GM12878 (cell line): ENCODE measurements around the gene PHF2. TPM values are rescaled to one million over a fixed set of nuclear protein-coding genes. Genes with fewer than 3 reads are reported as not detected.

Experiments
- ATAC-seq: fragments of 200-7000 bp; cut with Tn5 transposase; 3 replicates; pipeline ENCODE4 v1.9.1; 2020; ENCODE audit warnings: mild to moderate bottlenecking, moderate library complexity
- BruUV-seq: library from RNA; stranded (reverse); fragments of 400-500 nt; replicated peaks from 2 replicates; lab custom pipeline; 2021; lab: Mats Ljungman, UMichigan
- CTCF ChIA-PET: fragments of 300-600 bp; sonication (Branson Sonifier 250); formaldehyde crosslinking; extraction: SDS; loops from one replicate; lab custom pipeline; 2021; ENCODE audit warnings: inconsistent platforms; lab: Yijun Ruan, JAX
- POLR2A ChIA-PET: fragments of 350-600 bp; formaldehyde crosslinking; extraction: SDS; loops from one replicate; lab custom pipeline; 2021; ENCODE audit warnings: inconsistent platforms; lab: Charles Lee
- RAD21 ChIA-PET: fragments of 300-600 bp; sonication (Branson Sonifier 250); formaldehyde crosslinking; loops from one replicate; lab custom pipeline; 2023; ENCODE audit warnings: antibody characterized with exemption; ENCODE audit not compliant: unreplicated experiment; lab: Charles Lee
- SMC1A ChIA-PET: fragments of 300-600 bp; sonication (Branson Sonifier 250); formaldehyde crosslinking; loops from one replicate; lab custom pipeline; 2023; ENCODE audit not compliant: unreplicated experiment, uncharacterized antibody; lab: Charles Lee
- DNase-seq: peaks from one replicate; pipeline ENCODE4 v3.0.0-alpha.2; 2011; ENCODE audit warnings: low read depth, low spot score
- FAIRE-seq: peaks from 3 replicates; lab custom pipeline; 2011; peaks lifted over from hg19 to GRCh38; lab: Jason Lieb, UNC
- H2AFZ ChIP-seq: 2 replicates; pipeline ENCODE4 v1.6.0; 2011; ENCODE audit warnings: low read depth, low read length, control low read depth; ENCODE audit not compliant: control insufficient read depth
- H3K27ac ChIP-seq: 2 replicates; pipeline ENCODE4 v1.5.1; 2011; ENCODE audit warnings: control low read depth; ENCODE audit not compliant: control insufficient read depth, insufficient read depth
- H3K27me3 ChIP-seq, 2 experiments: replicated peaks in 1 of 2; 2 replicates each; pipeline versions ENCODE4 v1.6.0 to v1.6.1; 2011; ENCODE audit warnings: low read length in 1 of 2; ENCODE audit not compliant: control insufficient read depth in 2 of 2, insufficient read depth in 2 of 2
- H3K36me3 ChIP-seq, 2 experiments: 2 replicates each; pipeline ENCODE4 v1.5.1; 2011; ENCODE audit warnings: low read length in 1 of 2; ENCODE audit not compliant: control insufficient read depth in 2 of 2, insufficient read depth in 2 of 2
- H3K4me1 ChIP-seq: 2 replicates; pipeline ENCODE4 v1.6.1; 2011; ENCODE audit warnings: mild to moderate bottlenecking, low read length, moderate library complexity, mixed read lengths; ENCODE audit not compliant: control insufficient read depth, insufficient read depth
- H3K4me2 ChIP-seq: 2 replicates; pipeline ENCODE4 v1.6.0; 2011; ENCODE audit warnings: control low read depth; ENCODE audit not compliant: control insufficient read depth, insufficient read depth
- H3K4me3 ChIP-seq: fragments of 200-600 bp; sonication (generic); 2 replicates; pipeline ENCODE4 v1.5.1; 2016
- H3K79me2 ChIP-seq: 2 replicates; pipeline ENCODE4 v1.6.0; 2011; ENCODE audit warnings: low read length; ENCODE audit not compliant: control insufficient read depth, insufficient read depth
- H3K9ac ChIP-seq: 2 replicates; pipeline ENCODE4 v1.8.0; 2011; ENCODE audit warnings: low read length, control low read depth, mixed read lengths; ENCODE audit not compliant: control insufficient read depth, insufficient read depth
- H3K9me3 ChIP-seq: replicated peaks from 3 replicates; pipeline ENCODE4 v1.5.1; 2011; ENCODE audit warnings: mild to moderate bottlenecking, low read length; ENCODE audit not compliant: control insufficient read depth, insufficient read depth
- H4K20me1 ChIP-seq: 2 replicates; pipeline ENCODE4 v1.6.0; 2011; ENCODE audit not compliant: control insufficient read depth, insufficient read depth
- CEBPB ChIP-seq, 2 experiments: fragments of 150-350 bp in 1 of 2; IDR thresholded peaks; 2 replicates each; pipeline ENCODE4 v1.6.1; 2012 to 2014; ENCODE audit warnings: low read depth in 2 of 2, low read length in 2 of 2, borderline replicate concordance in 1 of 2, inconsistent platforms in 1 of 2
- ESRRA ChIP-seq: IDR thresholded peaks from 2 replicates; pipeline ENCODE4 v1.6.1; 2012; ENCODE audit warnings: mild to moderate bottlenecking, low read length, improper control_type of control experiment
- GATAD2B ChIP-seq: fragments of 450-650 bp; conservative IDR thresholded peaks from 2 replicates; pipeline ENCODE4 v1.6.1; 2017; ENCODE audit warnings: low read depth, mild to moderate bottlenecking, moderate library complexity
- MAX ChIP-seq: IDR thresholded peaks from 2 replicates; pipeline ENCODE4 v1.6.1; 2012; ENCODE audit warnings: low read depth, low read length, improper control_type of control experiment
- NR2F1 ChIP-seq: fragments of 450-650 bp; conservative IDR thresholded peaks from 2 replicates; pipeline ENCODE4 v1.6.1; 2017; ENCODE audit warnings: mild to moderate bottlenecking
- RB1 ChIP-seq: fragments of 450-650 bp; formaldehyde crosslinking; IDR thresholded peaks from 2 replicates; pipeline ENCODE4 v1.6.1; 2017; ENCODE audit warnings: mild to moderate bottlenecking, borderline replicate concordance
- RELB ChIP-seq: fragments of 450-650 bp; IDR thresholded peaks from 2 replicates; pipeline ENCODE4 v1.6.1; 2017; ENCODE audit warnings: low read depth, mild to moderate bottlenecking, moderate library complexity
- RFX5 ChIP-seq: IDR thresholded peaks from 2 replicates; pipeline ENCODE4 v1.6.1; 2011; ENCODE audit warnings: low read depth, low read length, improper control_type of control experiment
- SP1 ChIP-seq: IDR thresholded peaks from one replicate; pipeline ENCODE4 v1.6.1; 2011; ENCODE audit warnings: low read depth, low read length
- WRNIP1 ChIP-seq: IDR thresholded peaks from 2 replicates; pipeline ENCODE4 v1.6.1; 2011; ENCODE audit warnings: low read depth, low read length, improper control_type of control experiment, borderline replicate concordance
- ZNF687 ChIP-seq: fragments of 450-650 bp; IDR thresholded peaks from 2 replicates; pipeline ENCODE4 v1.6.1; 2017; ENCODE audit warnings: mild to moderate bottlenecking, moderate library complexity
- WGBS: methylation state at CpG from one replicate; pipeline ENCODE4 v1.1.6; 2016; ENCODE audit warnings: low lambda C conversion rate; ENCODE audit not compliant: insufficient replicate concordance, insufficient coverage; ENCODE audit errors: missing lambda C conversion rate; 5-methylcytosine and 5-hydroxymethylcytosine counted together
- in situ Hi-C: fragments of 300-500 bp; cut with MboI; formaldehyde crosslinking; loops from 9 replicates; pipeline ENCODE4 v1.14.3; 2018; ENCODE audit warnings: mixed read lengths
- intact Hi-C: fragments of 100-400 bp; cut with micrococcal nuclease; formaldehyde crosslinking; loops from one replicate; pipeline ENCODE4 v1.14.2; 2022; ENCODE audit not compliant: unreplicated experiment
- polyA plus RNA-seq, 11 experiments: library from polyadenylated mRNA; depleted of rRNA in 4 of 11; unstranded in 6 of 11; stranded (reverse) in 5 of 11; fragments of >200 nt; fragmentation: Nextera tagmentation in 4 of 11; fragmentation: Illumina TruSeq in 1 of 11; extraction: Ambion mirVana in 4 of 11; extraction: Trizol in 1 of 11; gene quantifications; 1 replicate in 1 of 11; 2 replicates in 10 of 11; pipeline versions ENCODE4 v1.2.1 to v1.2.3, GENCODE V29; 2011 to 2016; ENCODE audit warnings: inconsistent platforms in 2 of 11, missing spikeins in 2 of 11, low read depth in 1 of 11
- total RNA-seq, 4 experiments: library from RNA; depleted of rRNA in 3 of 4; stranded (reverse); fragments of >200 nt in 3 of 4; fragmentation: Illumina TruSeq in 1 of 4; extraction: Trizol in 1 of 4; gene quantifications; 2 replicates each; pipeline versions ENCODE4 v1.2.1 to v1.2.3, GENCODE V29; 2013 to 2021

Gene PHF2
- total and polyA plus RNA-seq, 10 of the 15 experiments (the other 5 are each of a cell fraction or from before 2014, with no cell fraction given) = 0.34 to 13.3 (median 5.5) TPM

- Histone ChIP-seq H3K4me1 (no peaks in the 10 kb centered on the region), H3K4me3 (no peak overlapping the region), H2AFZ (no peak overlapping the region), H3K27ac (no peak overlapping the region), H4K20me1 (no peaks in the 10 kb centered on the region), H3K27me3 (no peaks in the 10 kb centered on the region), H3K79me2 (no peaks in the 10 kb centered on the region), H3K36me3 (no peaks in the 10 kb centered on the region), H3K9me3 (no peaks in the 10 kb centered on the region; the same call in 1 of the 3 replicates), H3K4me2 (no peak overlapping the region), H3K9ac (no peak overlapping the region)
- FAIRE-seq (no peak), ATAC-seq (no peak), DNase-seq (no peak)
- SMC1A ChIA-PET = no interaction called here
- intact Hi-C loops (no loop called here), in situ Hi-C loops (no loop called here)
- BruUV-seq = no TSS peak
- 43% methylated on average over 1 of the region's 1 CpG for WGBS
- CTCF ChIA-PET = no interaction called here
- RAD21 ChIA-PET = no interaction called here
- no peak for TF ChIP-seq MAX
- no peak for TF ChIP-seq ESRRA
- TF ChIP-seq RFX5 = no peak
- no peak for TF ChIP-seq GATAD2B
- TF ChIP-seq SP1 = no peak
- POLR2A ChIA-PET = no interaction called here
Measured at GRCh38 chr9:93690618-93691017, 114.2 kb downstream of the PHF2 start.

- Histone ChIP-seq H3K27ac (no peak overlapping the region), H2AFZ (no peak overlapping the region), H3K4me3 (no peak overlapping the region), H3K9me3 (no peaks in the 10 kb centered on the region; the same call in 2 of the 3 replicates), H3K79me2 (no peaks in the 10 kb centered on the region), H3K27me3 (no peaks in the 10 kb centered on the region), H4K20me1 (no peaks in the 10 kb centered on the region), H3K9ac (no peak overlapping the region), H3K4me2 (no peak overlapping the region), H3K4me1 (no peaks in the 10 kb centered on the region), H3K36me3 (no peaks in the 10 kb centered on the region)
- in situ Hi-C loops = no loop called here
- FAIRE-seq = no peak
- WGBS = 45% methylated on average over 3 of the region's 3 CpGs
- intact Hi-C loops = no loop called here
- POLR2A ChIA-PET = no interaction called here
- CTCF ChIA-PET = no interaction called here
- no TSS peak for BruUV-seq
- no peak for ATAC-seq
- SMC1A ChIA-PET = no interaction called here
- DNase-seq = no peak
- RAD21 ChIA-PET = no interaction called here
- no peak for TF ChIP-seq RFX5
- TF ChIP-seq CEBPB (IDR thresholded peaks at IDR 0.05; ENCODE audit: borderline replicate concordance in 1 of 2, low read depth in 2 of 2, low read length in 2 of 2) = no peak
- no peak for TF ChIP-seq NR2F1
- no peak for TF ChIP-seq MAX
- TF ChIP-seq RB1 = no peak
- TF ChIP-seq ZNF687 = no peak
- no peak for TF ChIP-seq RELB
- TF ChIP-seq WRNIP1 = no peak
Measured at GRCh38 chr9:93693129-93693528, 116.7 kb downstream of the PHF2 start.
